B cell (primary cell): ENCODE measurements around the gene CHST15. TPM values are rescaled to one million over a fixed set of nuclear protein-coding genes. Genes with fewer than 3 reads are reported as not detected.
A peak's percentile ranks its signal among the peaks of the same experiment; 100 is the strongest.

ENCODE experiments used
- ATAC-seq: fragments of 200-7000 bp; cut with Tn5 transposase; one replicate; pipeline ENCODE4 v1.10.0; 2021; ENCODE audit warnings: low read depth, mild to moderate bottlenecking, moderate number of reproducible peaks, moderate library complexity
- CTCF ChIA-PET: fragments of 350-600 bp; sonication (Branson Sonifier 250); formaldehyde crosslinking; loops from one replicate; lab custom pipeline; 2021; ENCODE audit warnings: antibody characterized with exemption, inconsistent platforms; lab: Charles Lee
- POLR2A ChIA-PET: fragments of 350-600 bp; sonication (Branson Sonifier 250); formaldehyde crosslinking; loops from one replicate; lab custom pipeline; 2021; ENCODE audit warnings: antibody characterized with exemption; lab: Charles Lee
- DNase-seq: peaks from one replicate; pipeline ENCODE4 v3.0.0; 2013
- H2AFZ ChIP-seq: 2 replicates; pipeline ENCODE4 v1.6.1; 2012; ENCODE audit warnings: mild to moderate bottlenecking, low read depth, low read length; ENCODE audit not compliant: insufficient read depth, poor library complexity, severe bottlenecking
- H3K27ac ChIP-seq, 2 donors: 1 replicate in 1 of 2; 2 replicates in 1 of 2; pipeline ENCODE4 v1.5.1; 2012 to 2013; ENCODE audit warnings: low read length in 2 of 2, mild to moderate bottlenecking in 2 of 2, moderate library complexity in 1 of 2
- H3K27me3 ChIP-seq, 4 experiments: fragments of 200-600 bp in 1 of 4; sonication (generic) in 1 of 4; replicated peaks in 1 of 4; 1 replicate in 2 of 4; 2 replicates in 2 of 4; pipeline versions ENCODE4 v1.6.1 to v1.7.0; 2013 to 2016; ENCODE audit warnings: low read length in 3 of 4, mild to moderate bottlenecking in 2 of 4, mixed read lengths in 1 of 4, moderate library complexity in 1 of 4; ENCODE audit not compliant: insufficient read depth in 4 of 4, control insufficient read depth in 3 of 4; ENCODE audit errors: control extremely low read depth in 1 of 4
- H3K36me3 ChIP-seq, 2 experiments: replicated peaks in 1 of 2; 1 replicate in 1 of 2; 2 replicates in 1 of 2; pipeline versions ENCODE4 v1.6.1 to v1.7.1; 2013; ENCODE audit warnings: low read length in 1 of 2; ENCODE audit not compliant: insufficient read depth in 2 of 2, control insufficient read depth in 1 of 2; ENCODE audit errors: control extremely low read depth in 1 of 2, extremely low read depth in 1 of 2
- H3K4me1 ChIP-seq, 2 donors: fragments of 200-600 bp in 1 of 2; sonication (generic) in 1 of 2; 1 replicate in 1 of 2; 2 replicates in 1 of 2; pipeline versions ENCODE4 v1.5.1 to v1.6.1; 2013 to 2017; ENCODE audit warnings: low read length in 2 of 2; ENCODE audit not compliant: control insufficient read depth in 2 of 2, insufficient read depth in 2 of 2
- H3K4me2 ChIP-seq: replicated peaks from 2 replicates; pipeline ENCODE3; 2012; ENCODE audit warnings: mild to moderate bottlenecking, low read depth, low read length; ENCODE audit not compliant: poor library complexity, severe bottlenecking
- H3K4me3 ChIP-seq, 5 experiments: fragments of 200-600 bp in 1 of 5; sonication (generic) in 1 of 5; 1 replicate in 3 of 5; 2 replicates in 2 of 5; pipeline versions ENCODE4 v1.5.1 to v1.7.0; 2011 to 2016; ENCODE audit warnings: low read length in 4 of 5, mild to moderate bottlenecking in 4 of 5, low read depth in 2 of 5, control low read depth in 1 of 5, moderate library complexity in 1 of 5; ENCODE audit not compliant: insufficient read depth in 1 of 5; ENCODE audit errors: control extremely low read depth in 1 of 5, extremely low read depth in 1 of 5
- H3K79me2 ChIP-seq: fragments of 200-600 bp; sonication (generic); one replicate; pipeline ENCODE4 v1.6.0; 2016; ENCODE audit warnings: low read length; ENCODE audit not compliant: control insufficient read depth, insufficient read depth
- H3K9ac ChIP-seq: fragments of 200-600 bp; sonication (generic); 2 replicates; pipeline ENCODE4 v1.6.1; 2017; ENCODE audit warnings: mild to moderate bottlenecking, low read length, moderate library complexity
- H3K9me3 ChIP-seq, 3 donors: one replicate each; pipeline versions ENCODE4 v1.6.1 to v1.7.1; 2013; ENCODE audit warnings: low read length in 2 of 3; ENCODE audit not compliant: control insufficient read depth in 2 of 3, insufficient read depth in 1 of 3; ENCODE audit errors: control extremely low read depth in 1 of 3
- H4K20me1 ChIP-seq: 2 replicates; pipeline ENCODE4 v1.6.0; 2012; ENCODE audit warnings: mild to moderate bottlenecking, low read length; ENCODE audit not compliant: insufficient read depth, control insufficient read depth, poor library complexity, severe bottlenecking
- H3K27ac Mint-ChIP-seq: one replicate; pipeline ENCODE4 v1.8.0; 2021; ENCODE audit warnings: mixed read lengths
- H3K27me3 Mint-ChIP-seq: one replicate; pipeline ENCODE4 v1.8.0; 2021; ENCODE audit warnings: mixed read lengths
- H3K4me1 Mint-ChIP-seq: one replicate; pipeline ENCODE4 v1.8.0; 2021; ENCODE audit warnings: mixed read lengths
- H3K4me3 Mint-ChIP-seq: one replicate; pipeline ENCODE4 v1.8.0; 2021; ENCODE audit warnings: mixed read lengths
- H3K9me3 Mint-ChIP-seq: one replicate; pipeline ENCODE4 v1.8.0; 2022; ENCODE audit warnings: mixed read lengths; ENCODE audit not compliant: insufficient read depth
- EZH2 ChIP-seq: IDR thresholded peaks from 2 replicates; pipeline ENCODE4 v1.6.1; 2012; ENCODE audit warnings: borderline replicate concordance, low read depth, mild to moderate bottlenecking, moderate library complexity, low read length; ENCODE audit not compliant: insufficient read depth, poor library complexity, severe bottlenecking
- WGBS: methylation state at CpG from one replicate; pipeline ENCODE4 v1.1.5; 2013; ENCODE audit warnings: missing lambda C conversion rate; ENCODE audit not compliant: insufficient coverage; 5-methylcytosine and 5-hydroxymethylcytosine counted together
- intact Hi-C: fragments of 100-400 bp; cut with micrococcal nuclease; formaldehyde crosslinking; loops from one replicate; pipeline ENCODE4 v1.10.0; 2022
- polyA plus RNA-seq: library from polyadenylated mRNA; depleted of rRNA; stranded (reverse); fragments of >200 nt; gene quantifications from 2 replicates; pipeline ENCODE4 v1.2.3, GENCODE V29; 2012
- total RNA-seq, 2 donors: library from RNA; stranded (reverse); fragments of 120-200 nt in 1 of 2; gene quantifications; 1 replicate in 1 of 2; 2 replicates in 1 of 2; pipeline versions ENCODE4 v1.2.3 to v1.2.4, GENCODE V29; 2013 to 2022
- TF ChIP-seq, protein P1 (sequence below): fragments of 200-600 bp; IDR thresholded peaks from one replicate; pipeline ENCODE4 v1.8.0; 2022; ENCODE audit warnings: antibody characterized with exemption, mild to moderate bottlenecking

Gene CHST15
- total and polyA plus RNA-seq, 2 donors (not counting 1 experiment from before 2014, with no cell fraction given) = 17.9 to 75.4 TPM

DNA sequence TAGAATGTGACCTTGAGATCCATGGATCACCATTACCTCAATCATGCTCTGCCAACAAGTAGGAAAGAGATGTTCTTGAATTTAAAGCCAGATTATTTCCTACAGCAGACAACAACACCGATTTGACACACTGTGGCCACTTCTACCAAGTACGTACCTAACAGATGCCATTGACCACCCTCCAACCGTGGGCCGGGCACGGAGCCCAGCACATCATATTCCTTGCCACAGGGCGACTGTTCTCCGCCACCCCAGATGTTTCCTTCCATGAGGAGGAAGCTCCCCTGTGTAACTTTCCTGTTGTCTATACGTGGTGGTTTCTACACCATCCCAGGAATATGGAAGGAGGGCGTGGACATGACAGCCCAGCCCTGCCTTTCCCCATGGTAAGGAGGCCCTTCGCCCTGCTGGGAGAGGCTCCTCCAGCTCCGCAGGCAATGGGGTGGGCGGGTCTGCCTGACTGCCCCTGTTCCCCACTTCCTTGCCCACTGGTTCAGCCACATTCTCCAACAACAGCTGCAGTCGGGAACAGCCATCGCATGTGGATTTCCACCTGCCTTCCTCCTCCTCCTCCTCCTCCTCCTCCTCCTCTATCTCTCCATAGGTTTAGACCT is 7.2 kb downstream of the CHST15 start:
- Mint-ChIP-seq H3K4me3 (no peak overlapping the region), H3K9me3 (no peaks in the 10 kb centered on the region), H3K4me1 (peaks cover 77% of the 10 kb centered on the region), H3K27me3 (no peaks in the 10 kb centered on the region), H3K27ac (no peak overlapping the region)
- intact Hi-C loops = no loop called here
- H3K9me3 ChIP-seq = no peaks in the 10 kb centered on the region
- peak overlapping the region; percentile 21 for H3K4me2 ChIP-seq
- DNase-seq (no peak), ATAC-seq (no peak)
- no peak overlapping the region for H2AFZ ChIP-seq
- peaks cover 0 to 14% of the 10 kb centered on the region in 2 experiments for H3K36me3 ChIP-seq
- no peak overlapping the region for H3K9ac ChIP-seq
- H3K4me1 ChIP-seq = peaks cover 46 to 58% of the 10 kb centered on the region in 2 donors
- H4K20me1 ChIP-seq = peaks cover 78% of the 10 kb centered on the region
- H3K79me2 ChIP-seq = peaks cover 87% of the 10 kb centered on the region
- H3K4me3 ChIP-seq = no peak overlapping the region
- TF ChIP-seq, protein P1, sequence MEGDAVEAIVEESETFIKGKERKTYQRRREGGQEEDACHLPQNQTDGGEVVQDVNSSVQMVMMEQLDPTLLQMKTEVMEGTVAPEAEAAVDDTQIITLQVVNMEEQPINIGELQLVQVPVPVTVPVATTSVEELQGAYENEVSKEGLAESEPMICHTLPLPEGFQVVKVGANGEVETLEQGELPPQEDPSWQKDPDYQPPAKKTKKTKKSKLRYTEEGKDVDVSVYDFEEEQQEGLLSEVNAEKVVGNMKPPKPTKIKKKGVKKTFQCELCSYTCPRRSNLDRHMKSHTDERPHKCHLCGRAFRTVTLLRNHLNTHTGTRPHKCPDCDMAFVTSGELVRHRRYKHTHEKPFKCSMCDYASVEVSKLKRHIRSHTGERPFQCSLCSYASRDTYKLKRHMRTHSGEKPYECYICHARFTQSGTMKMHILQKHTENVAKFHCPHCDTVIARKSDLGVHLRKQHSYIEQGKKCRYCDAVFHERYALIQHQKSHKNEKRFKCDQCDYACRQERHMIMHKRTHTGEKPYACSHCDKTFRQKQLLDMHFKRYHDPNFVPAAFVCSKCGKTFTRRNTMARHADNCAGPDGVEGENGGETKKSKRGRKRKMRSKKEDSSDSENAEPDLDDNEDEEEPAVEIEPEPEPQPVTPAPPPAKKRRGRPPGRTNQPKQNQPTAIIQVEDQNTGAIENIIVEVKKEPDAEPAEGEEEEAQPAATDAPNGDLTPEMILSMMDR = no peak
- no peak for TF ChIP-seq EZH2
- 63% methylated on average over 13 of the region's 14 CpGs for WGBS
- ChIA-PET CTCF (interaction anchor here (0.8 to 2.5 kb wide), 7 partner anchors 8 to 92 kb away, joined by 3 to 8 read pairs (median 3); no protein-coding TSS in a partner anchor), POLR2A (interaction anchor here (0.6 to 0.9 kb wide), 2 partner anchors 13 to 92 kb away, joined by 3 read pairs; no protein-coding TSS in a partner anchor)
- H3K27ac ChIP-seq = no peak overlapping the region
- no peaks in the 10 kb centered on the region for H3K27me3 ChIP-seq

DNA sequence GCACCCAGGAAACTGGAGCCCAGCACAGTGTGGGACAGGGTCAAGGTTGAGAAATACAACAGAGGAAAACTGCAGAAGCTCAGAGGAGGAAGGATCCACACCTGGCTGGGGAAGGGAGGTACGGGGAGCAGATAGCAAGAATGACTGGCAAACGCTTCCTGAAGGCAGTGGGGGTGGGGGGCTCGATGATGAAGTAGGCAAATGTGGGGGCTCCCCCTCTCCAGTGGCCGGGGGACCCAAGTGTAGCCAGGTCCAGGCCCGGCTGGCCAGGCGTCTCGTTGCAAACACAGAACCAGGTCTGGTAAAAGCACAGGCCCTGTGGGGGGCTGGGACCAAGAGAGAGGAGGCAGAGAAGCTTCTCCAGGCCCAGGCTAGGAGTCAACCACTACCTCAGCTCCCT is 7.7 kb downstream of the CHST15 start:
- intact Hi-C loops = no loop called here
- Histone ChIP-seq H3K27me3 (no peaks in the 10 kb centered on the region), H3K9ac (no peak overlapping the region), H3K9me3 (no peaks in the 10 kb centered on the region), H2AFZ (no peak overlapping the region), H3K79me2 (peaks cover 86% of the 10 kb centered on the region), H3K4me3 (no peak overlapping the region), H3K4me2 (peak overlapping the region; percentile 52), H3K4me1 (peaks cover 46 to 58% of the 10 kb centered on the region in 2 donors), H3K36me3 (peaks cover 0 to 17% of the 10 kb centered on the region in 2 experiments), H4K20me1 (peaks cover 76% of the 10 kb centered on the region), H3K27ac (no peak overlapping the region)
- ChIA-PET POLR2A (interaction anchor here (0.6 kb wide), 1 partner anchor 91 kb away, joined by 3 read pairs; no protein-coding TSS in a partner anchor), CTCF (interaction anchor here (0.8 to 2.5 kb wide), 6 partner anchors 8 to 91 kb away, joined by 3 to 8 read pairs (median 4); no protein-coding TSS in a partner anchor)
- ATAC-seq = no peak
- Mint-ChIP-seq H3K9me3 (no peaks in the 10 kb centered on the region), H3K27me3 (no peaks in the 10 kb centered on the region), H3K27ac (peak overlapping the region; percentile 21), H3K4me3 (no peak overlapping the region), H3K4me1 (peaks cover 77% of the 10 kb centered on the region)
- TF ChIP-seq, protein P1 = no peak
- TF ChIP-seq EZH2 = no peak
- no peak for DNase-seq
- 44% methylated on average over 5 of the region's 7 CpGs for WGBS
